GM23338 (cell line): ENCODE results near the gene EDNRB. TPM values are rescaled to one million over a fixed set of nuclear protein-coding genes. Genes with fewer than 3 reads are reported as not detected.
A peak's percentile ranks its signal among the peaks of the same experiment; 100 is the strongest.

Experiments used
- ATAC-seq: fragments of 200-7000 bp; cut with Tn5 transposase; 3 replicates; pipeline ENCODE4 v1.9.1; 2020
- DNase-seq: peaks from one replicate; pipeline ENCODE4 v3.0.0-alpha.2; 2015; ENCODE audit warnings: low spot score
- H2AFZ ChIP-seq: fragments of 200-600 bp; sonication (generic); 2 replicates; pipeline ENCODE4 v1.8.0; 2016; ENCODE audit warnings: antibody characterized with exemption, mild to moderate bottlenecking, moderate library complexity
- H3F3A ChIP-seq: fragments of 200-600 bp; sonication (generic); replicated peaks from 2 replicates; pipeline ENCODE4 v1.8.0; 2017; ENCODE audit warnings: antibody characterized with exemption, mixed run types, low read depth
- H3K27ac ChIP-seq: fragments of 200-600 bp; sonication (generic); 2 replicates; pipeline ENCODE4 v1.6.1; 2016; ENCODE audit warnings: low read depth
- H3K27me3 ChIP-seq: fragments of 200-600 bp; sonication (generic); 2 replicates; pipeline ENCODE4 v1.8.0; 2016; ENCODE audit warnings: mild to moderate bottlenecking, mixed run types, moderate library complexity; ENCODE audit not compliant: insufficient read depth
- H3K36me3 ChIP-seq: fragments of 200-600 bp; sonication (generic); 2 replicates; pipeline ENCODE4 v1.8.0; 2016; ENCODE audit warnings: mild to moderate bottlenecking; ENCODE audit not compliant: insufficient read depth
- H3K4me1 ChIP-seq: fragments of 200-600 bp; sonication (generic); 2 replicates; pipeline ENCODE4 v1.8.0; 2016; ENCODE audit warnings: mild to moderate bottlenecking, moderate library complexity; ENCODE audit not compliant: insufficient read depth
- H3K4me2 ChIP-seq: fragments of 200-600 bp; sonication (generic); 2 replicates; pipeline ENCODE4 v1.7.1; 2017; ENCODE audit warnings: mixed run types
- H3K4me3 ChIP-seq: fragments of 200-600 bp; sonication (generic); 2 replicates; pipeline ENCODE4 v1.6.1; 2016; ENCODE audit warnings: mixed run types
- H3K79me2 ChIP-seq: fragments of 200-600 bp; sonication (generic); replicated peaks from 2 replicates; pipeline ENCODE4 v1.8.0; 2017; ENCODE audit warnings: mild to moderate bottlenecking; ENCODE audit not compliant: insufficient read depth
- H3K9me2 ChIP-seq: fragments of 200-600 bp; sonication (generic); 2 replicates; pipeline ENCODE4 v1.8.0; 2017; ENCODE audit not compliant: insufficient read depth
- H4K20me1 ChIP-seq: fragments of 200-600 bp; sonication (generic); replicated peaks from 2 replicates; pipeline ENCODE4 v1.8.0; 2017; ENCODE audit warnings: mild to moderate bottlenecking; ENCODE audit not compliant: insufficient read depth
- H3K27ac Mint-ChIP-seq: 2 replicates; pipeline ENCODE4 v1.8.0; 2020; ENCODE audit warnings: inconsistent platforms, mild to moderate bottlenecking, moderate library complexity, mixed read lengths
- H3K27me3 Mint-ChIP-seq: 3 replicates; pipeline ENCODE4 v1.8.0; 2022; ENCODE audit warnings: low read depth, mild to moderate bottlenecking, moderate library complexity, mixed read lengths, inconsistent platforms; ENCODE audit not compliant: insufficient read depth, poor library complexity
- H3K36me3 Mint-ChIP-seq: 3 replicates; pipeline ENCODE4 v1.8.0; 2021; ENCODE audit warnings: low read depth, mild to moderate bottlenecking, inconsistent platforms, moderate library complexity, mixed read lengths
- H3K4me1 Mint-ChIP-seq: 3 replicates; pipeline ENCODE4 v1.8.0; 2020; ENCODE audit warnings: mild to moderate bottlenecking, inconsistent platforms, mixed read lengths
- H3K4me3 Mint-ChIP-seq: 3 replicates; pipeline ENCODE4 v1.8.0; 2021; ENCODE audit warnings: moderate library complexity, mild to moderate bottlenecking, inconsistent platforms, mixed read lengths
- H3K9me3 Mint-ChIP-seq: 3 replicates; pipeline ENCODE4 v1.8.0; 2020; ENCODE audit warnings: moderate library complexity, mild to moderate bottlenecking, inconsistent platforms, mixed read lengths
- CREB1 ChIP-seq: fragments of 250-450 bp; sonication (Bioruptor Pico); IDR thresholded peaks from 2 replicates; pipeline ENCODE4 v1.5.0; 2020; ENCODE audit warnings: low read depth, mild to moderate bottlenecking, moderate library complexity
- CTCF ChIP-seq, 2 experiments: fragments of 200-600 bp in 1 of 2; sonication (generic) in 1 of 2; conservative IDR thresholded peaks; 2 replicates each; pipeline versions ENCODE4 v1.5.1 to v1.6.1; 2016 to 2017; ENCODE audit warnings: antibody characterized with exemption in 2 of 2, low read depth in 2 of 2, mild to moderate bottlenecking in 2 of 2, moderate library complexity in 1 of 2
- EZH2 ChIP-seq: fragments of 200-600 bp; sonication (generic); IDR thresholded peaks from one replicate; pipeline ENCODE4 v1.8.0; 2017; ENCODE audit warnings: antibody characterized with exemption, mild to moderate bottlenecking, low read depth; ENCODE audit not compliant: unreplicated experiment
- EZH2phosphoT487 ChIP-seq: fragments of 200-600 bp; sonication (generic); IDR thresholded peaks from one replicate; pipeline ENCODE4 v1.8.1; 2018; ENCODE audit warnings: antibody characterized with exemption; ENCODE audit not compliant: unreplicated experiment
- JUNB ChIP-seq: IDR thresholded peaks from one replicate; pipeline ENCODE4 v1.6.1; 2016; ENCODE audit warnings: antibody characterized with exemption; ENCODE audit not compliant: unreplicated experiment
- NANOG ChIP-seq: IDR thresholded peaks from 2 replicates; pipeline ENCODE4 v1.6.1; 2016; ENCODE audit warnings: antibody characterized with exemption, borderline replicate concordance
- POLR2AphosphoS5 ChIP-seq: IDR thresholded peaks from 2 replicates; pipeline ENCODE4 v1.6.1; 2016; ENCODE audit warnings: antibody characterized with exemption, low read depth
- REST ChIP-seq: IDR thresholded peaks from one replicate; pipeline ENCODE4 v1.6.1; 2018; ENCODE audit warnings: antibody characterized with exemption; ENCODE audit not compliant: unreplicated experiment
- STAT1 ChIP-seq: IDR thresholded peaks from one replicate; pipeline ENCODE4 v1.6.1; 2016; ENCODE audit warnings: antibody characterized with exemption; ENCODE audit not compliant: unreplicated experiment
- ZNF114 ChIP-seq: fragments of 250-450 bp; sonication (Bioruptor Pico); IDR thresholded peaks from 2 replicates; pipeline ENCODE4 v1.5.0; 2020; ENCODE audit warnings: mild to moderate bottlenecking, moderate library complexity
- ZNF331 ChIP-seq: fragments of 250-450 bp; sonication (Bioruptor Pico); IDR thresholded peaks from 2 replicates; pipeline ENCODE4 v1.5.0; 2020; ENCODE audit warnings: low read depth, mild to moderate bottlenecking, moderate library complexity
- long read RNA-seq: library from polyadenylated mRNA; unstranded; transcript quantifications from one replicate; pipeline ENCODE4 v2.0.0, GENCODE V29; 2020; ENCODE audit not compliant: unreplicated experiment
- polyA plus RNA-seq: library from polyadenylated mRNA; unstranded; fragments of >200 nt; fragmentation: Nextera tagmentation; extraction: Ambion mirVana; gene quantifications from 2 replicates; pipeline ENCODE4 v1.2.1, GENCODE V29; 2016
- total RNA-seq: library from RNA; depleted of rRNA; stranded (reverse); fragments of >200 nt; shearing (Covaris generic); gene quantifications from 2 replicates; pipeline ENCODE4 v1.2.3, GENCODE V29; 2014; rRNA removed
- TF ChIP-seq, protein P1 (sequence below): IDR thresholded peaks from 2 replicates; pipeline ENCODE4 v1.6.1; 2016; ENCODE audit warnings: antibody characterized with exemption

Gene EDNRB
- total RNA-seq (28.9 and 29.2 TPM in 2 replicates), polyA plus RNA-seq (27.9 and 29.4 TPM in 2 replicates)
- long read RNA-seq, full-length matches to known transcripts, result 16 of 16 reads
- long read RNA-seq, partial matches to known transcripts, result 0 of 16 reads
- long read RNA-seq, other reads (novel, unspliced or antisense), result 0 of 16 reads

GRCh38 chr13:77918391-77919245, at the start of gene EDNRB:
Gene EDNRB (minus strand): TSS chr13:77918831. CDS start chr13:77918573, 258 bp downstream.
- Histone ChIP-seq H3K27me3 (peaks cover 39% of the 10 kb centered on the region), H3K4me3 (peak within 1 kb of the TSS; percentile 77), H3K36me3 (no peaks in the 10 kb centered on the region), H4K20me1 (no peaks in the 10 kb centered on the region), H3F3A (0 out of 2 replicates have a peak, but pooled peaks cover 7% of the 10 kb centered on the region), H3K27ac (no peak within 1 kb of the TSS), H3K4me2 (peak within 1 kb of the TSS; percentile 95), H2AFZ (peak within 1 kb of the TSS; percentile 95), H3K4me1 (peaks cover 40% of the 10 kb centered on the region), H3K79me2 (peaks cover 42% of the 10 kb centered on the region), H3K9me2 (0 out of 2 replicates have a peak, but pooled peaks cover 8% of the 10 kb centered on the region)
- H3K27me3 Mint-ChIP-seq, result peaks cover 10% of the 10 kb centered on the region
- DNase-seq (peak; percentile 81), ATAC-seq (peak; percentile 79)
- TF ChIP-seq POLR2AphosphoS5, result peak; percentile 37; the same call in 1 of the 2 replicates
- no peak for TF ChIP-seq CREB1 (CRISPR knock-in tag)
- no peak within 1 kb of the TSS for H3K27ac Mint-ChIP-seq
- H3K4me3 Mint-ChIP-seq, result no peak within 1 kb of the TSS
- peaks cover 3% of the 10 kb centered on the region for H3K36me3 Mint-ChIP-seq
- peaks cover 33% of the 10 kb centered on the region; the same call in 2 of the 3 replicates for H3K4me1 Mint-ChIP-seq
- H3K9me3 Mint-ChIP-seq, result no peaks in the 10 kb centered on the region

GRCh38 chr13:77966671-77967070, 48.0 kb upstream of the EDNRB start:
- Mint-ChIP-seq H3K36me3 (peaks cover 16% of the 10 kb centered on the region), H3K27me3 (peaks cover 5% of the 10 kb centered on the region), H3K4me3 (no peak overlapping the region), H3K9me3 (peaks cover 22% of the 10 kb centered on the region), H3K27ac (no peak overlapping the region), H3K4me1 (no peaks in the 10 kb centered on the region)
- no peaks in the 10 kb centered on the region for H3K27me3 ChIP-seq
- H3K9me2 ChIP-seq, result no peaks in the 10 kb centered on the region
- no peaks in the 10 kb centered on the region for H4K20me1 ChIP-seq
- no peak overlapping the region for H3K27ac ChIP-seq
- no peak overlapping the region for H2AFZ ChIP-seq
- no peak overlapping the region for H3K4me3 ChIP-seq
- H3K4me2 ChIP-seq, result no peak overlapping the region
- DNase-seq (no peak), ATAC-seq (no peak)
- no peaks in the 10 kb centered on the region for H3K79me2 ChIP-seq
- H3K36me3 ChIP-seq, result no peaks in the 10 kb centered on the region; the same call in 1 of the 2 replicates
- H3F3A ChIP-seq, result no peaks in the 10 kb centered on the region
- H3K4me1 ChIP-seq, result no peaks in the 10 kb centered on the region
- TF ChIP-seq POLR2AphosphoS5 (no peak), ZNF114 (no peak), EZH2phosphoT487 (no peak), JUNB (no peak), NANOG (no peak), EZH2 (no peak), REST (no peak), CTCF (conservative IDR thresholded peaks at IDR 0.05; ENCODE audit: low read depth in 2 of 2) (no peak), STAT1 (no peak), CREB1 (CRISPR knock-in tag) (no peak), ZNF331 (no peak)
- TF ChIP-seq, protein P1, sequence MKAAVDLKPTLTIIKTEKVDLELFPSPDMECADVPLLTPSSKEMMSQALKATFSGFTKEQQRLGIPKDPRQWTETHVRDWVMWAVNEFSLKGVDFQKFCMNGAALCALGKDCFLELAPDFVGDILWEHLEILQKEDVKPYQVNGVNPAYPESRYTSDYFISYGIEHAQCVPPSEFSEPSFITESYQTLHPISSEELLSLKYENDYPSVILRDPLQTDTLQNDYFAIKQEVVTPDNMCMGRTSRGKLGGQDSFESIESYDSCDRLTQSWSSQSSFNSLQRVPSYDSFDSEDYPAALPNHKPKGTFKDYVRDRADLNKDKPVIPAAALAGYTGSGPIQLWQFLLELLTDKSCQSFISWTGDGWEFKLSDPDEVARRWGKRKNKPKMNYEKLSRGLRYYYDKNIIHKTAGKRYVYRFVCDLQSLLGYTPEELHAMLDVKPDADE, result no peak
